ENCODE measurements around the gene PACS1. TPM values are rescaled to one million over a fixed set of nuclear protein-coding genes. Genes with fewer than 3 reads are reported as not detected.
"Not testable (repeated sequence)": the region's sequence is repeated elsewhere in the genome, so short reads cannot be mapped to it uniquely, and the experiment has no call there.

Gene PACS1
- total RNA-seq, 1 experiment from 2014 or later: 8.9 TPM

GRCh38 chr11:66275396-66275795, 205.3 kb downstream of the PACS1 start:
- DNase-seq (ENCODE audit: low spot score): no peak

DNA sequence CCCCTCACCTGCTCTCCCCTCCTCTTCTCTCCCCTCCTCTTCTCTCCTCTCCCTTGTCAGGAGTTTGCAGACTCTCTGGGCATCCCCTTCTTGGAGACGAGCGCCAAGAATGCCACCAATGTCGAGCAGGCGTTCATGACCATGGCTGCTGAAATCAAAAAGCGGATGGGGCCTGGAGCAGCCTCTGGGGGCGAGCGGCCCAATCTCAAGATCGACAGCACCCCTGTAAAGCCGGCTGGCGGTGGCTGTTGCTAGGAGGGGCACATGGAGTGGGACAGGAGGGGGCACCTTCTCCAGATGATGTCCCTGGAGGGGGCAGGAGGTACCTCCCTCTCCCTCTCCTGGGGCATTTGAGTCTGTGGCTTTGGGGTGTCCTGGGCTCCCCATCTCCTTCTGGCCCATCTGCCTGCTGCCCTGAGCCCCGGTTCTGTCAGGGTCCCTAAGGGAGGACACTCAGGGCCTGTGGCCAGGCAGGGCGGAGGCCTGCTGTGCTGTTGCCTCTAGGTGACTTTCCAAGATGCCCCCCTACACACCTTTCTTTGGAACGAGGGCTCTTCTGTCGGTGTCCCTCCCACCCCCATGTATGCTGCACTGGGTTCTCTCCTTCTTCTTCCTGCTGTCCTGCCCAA, 206.0 kb downstream of the PACS1 start:
- no peak for DNase-seq (ENCODE audit: low spot score)

DNA sequence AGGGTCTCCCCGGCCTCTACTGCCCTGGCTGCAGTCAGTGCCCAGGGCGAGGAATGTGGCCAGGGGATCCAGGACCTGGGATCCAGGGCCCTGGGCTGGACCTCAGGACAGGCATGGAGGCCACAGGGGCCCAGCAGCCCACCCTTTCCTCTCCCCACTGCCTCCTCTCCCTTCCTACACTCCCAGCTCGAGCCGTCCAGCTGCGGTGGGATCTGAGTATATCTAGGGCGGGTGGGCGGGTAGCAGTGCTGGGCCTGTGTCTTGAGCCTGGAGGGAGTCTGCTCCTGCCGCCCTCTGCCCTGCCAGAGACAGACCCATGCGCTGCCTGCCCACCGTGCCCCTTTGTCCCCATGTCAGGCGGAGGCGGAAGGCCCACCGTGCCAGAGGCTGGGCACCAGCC, 206.5 kb downstream of the PACS1 start:
- DNase-seq (ENCODE audit: low spot score): not testable (repeated sequence)

DNA sequence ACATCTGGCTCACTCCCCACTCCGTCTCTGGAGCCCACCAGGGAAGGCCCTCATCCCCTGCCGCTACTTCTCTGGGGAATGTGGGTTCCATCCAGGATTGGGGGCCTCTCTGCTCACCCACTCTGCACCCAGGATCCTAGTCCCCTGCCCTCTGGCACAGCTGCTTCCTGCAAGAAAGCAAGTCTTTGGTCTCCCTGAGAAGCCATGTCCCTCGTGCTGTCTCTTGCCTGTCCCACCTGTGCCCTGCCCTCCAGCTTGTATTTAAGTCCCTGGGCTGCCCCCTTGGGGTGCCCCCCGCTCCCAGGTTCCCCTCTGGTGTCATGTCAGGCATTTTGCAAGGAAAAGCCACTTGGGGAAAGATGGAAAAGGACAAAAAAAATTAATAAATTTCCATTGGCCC, 207.0 kb downstream of the PACS1 start:
- not testable (repeated sequence) for DNase-seq (ENCODE audit: low spot score)

GRCh38 chr11:66277471-66278362, 207.6 kb downstream of the PACS1 start, which contains the start of gene CNIH2:
Gene CNIH2 (plus strand): TSS chr11:66278175. CDS start chr11:66278457, 282 bp downstream.
- no peak for DNase-seq (ENCODE audit: low spot score)

- no peak for DNase-seq (ENCODE audit: low spot score)
Measured at GRCh38 chr11:66278363-66279091, 208.5 kb downstream of the PACS1 start.

DNA sequence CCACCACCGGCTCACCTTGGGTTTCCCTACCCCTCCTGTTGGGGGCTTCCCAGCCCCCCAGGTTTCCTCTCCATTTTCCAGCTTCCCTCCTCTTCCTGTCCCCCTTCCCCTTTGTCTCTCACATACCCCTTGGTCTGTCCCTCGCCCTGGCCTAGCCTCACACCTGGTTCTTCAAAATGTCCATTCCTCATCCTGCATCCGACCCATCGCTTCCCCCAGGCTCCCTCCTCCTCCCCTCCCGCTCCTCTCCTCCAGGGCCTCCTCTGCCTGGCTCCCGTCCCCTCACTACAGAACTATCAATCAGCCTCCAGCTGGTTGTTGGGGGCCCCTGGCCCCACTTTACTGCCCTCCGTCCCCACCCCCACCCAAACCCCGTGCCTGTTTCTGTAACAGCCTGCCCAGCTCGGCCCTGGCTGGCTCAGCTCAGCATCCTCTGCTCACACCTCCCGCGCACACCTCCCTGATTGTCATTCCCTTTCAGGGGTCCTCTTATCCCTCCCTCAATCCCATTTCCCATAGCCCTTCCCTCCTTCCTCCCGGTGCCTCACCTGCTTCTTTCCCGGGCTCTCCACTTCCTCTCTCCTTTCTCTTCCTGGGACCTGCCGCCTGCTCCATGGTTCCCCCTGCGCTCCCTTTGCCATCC, 209.1 kb downstream of the PACS1 start:
- no peak for DNase-seq (ENCODE audit: low spot score)

DNA sequence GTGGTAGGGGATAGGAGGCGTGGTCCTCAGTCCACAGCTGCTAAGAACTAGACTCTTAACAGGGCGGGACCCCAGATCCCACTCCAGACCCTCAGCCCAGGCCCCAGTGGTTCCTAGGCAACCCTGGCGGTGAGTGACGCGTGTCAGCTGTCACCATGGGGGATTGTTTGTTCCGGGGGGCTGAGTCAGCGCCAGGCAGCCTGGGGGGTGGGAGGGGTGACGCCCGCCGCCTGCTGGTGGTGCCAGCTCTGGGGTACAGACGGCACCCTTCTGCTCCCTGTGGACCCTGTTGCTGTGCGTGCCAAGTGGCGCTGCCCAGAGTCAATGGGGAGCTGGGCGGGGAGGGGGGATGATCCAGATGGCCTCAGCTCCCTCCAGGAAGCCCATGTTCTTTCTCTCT, 210.4 kb downstream of the PACS1 start:
- no peak for DNase-seq (ENCODE audit: low spot score)

DNA sequence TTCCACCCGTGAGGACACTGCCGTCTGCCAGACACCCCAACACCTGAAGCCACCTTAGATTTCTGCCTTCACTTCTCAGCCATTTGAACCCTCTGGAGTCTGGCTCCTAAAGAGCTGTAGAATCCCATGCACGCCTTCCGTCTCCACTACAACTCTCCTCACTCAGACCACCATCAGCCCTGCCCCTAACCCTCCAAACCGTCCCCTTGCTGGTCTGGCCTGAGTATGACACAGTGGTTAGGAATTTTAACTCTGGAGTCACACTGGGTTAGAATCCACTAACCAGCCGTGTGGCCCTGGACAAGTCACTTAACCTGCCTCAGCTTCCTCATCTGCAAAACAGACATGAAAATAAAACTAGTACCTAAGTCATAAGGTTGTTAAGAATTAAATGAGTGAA, 210.9 kb downstream of the PACS1 start:
- DNase-seq (ENCODE audit: low spot score): no peak

GRCh38 chr11:66281776-66282467, 211.8 kb downstream of the PACS1 start:
- no peak for DNase-seq (ENCODE audit: low spot score)

- peak; percentile 95 for DNase-seq (ENCODE audit: low spot score)
Measured at GRCh38 chr11:66282468-66283455, 212.7 kb downstream of the PACS1 start.

GRCh38 chr11:66283461-66284105, 213.5 kb downstream of the PACS1 start:
- DNase-seq (ENCODE audit: low spot score): no peak

GRCh38 chr11:66284526-66285078, 214.5 kb downstream of the PACS1 start:
- DNase-seq (ENCODE audit: low spot score): no peak

- no peak for DNase-seq (ENCODE audit: low spot score)
Measured at GRCh38 chr11:66285250-66285947, 215.3 kb downstream of the PACS1 start.

GRCh38 chr11:66286699-66287098, 216.6 kb downstream of the PACS1 start:
- no peak for DNase-seq (ENCODE audit: low spot score)

- DNase-seq (ENCODE audit: low spot score): no peak
Measured at GRCh38 chr11:66287211-66287888, 217.3 kb downstream of the PACS1 start.

DNA sequence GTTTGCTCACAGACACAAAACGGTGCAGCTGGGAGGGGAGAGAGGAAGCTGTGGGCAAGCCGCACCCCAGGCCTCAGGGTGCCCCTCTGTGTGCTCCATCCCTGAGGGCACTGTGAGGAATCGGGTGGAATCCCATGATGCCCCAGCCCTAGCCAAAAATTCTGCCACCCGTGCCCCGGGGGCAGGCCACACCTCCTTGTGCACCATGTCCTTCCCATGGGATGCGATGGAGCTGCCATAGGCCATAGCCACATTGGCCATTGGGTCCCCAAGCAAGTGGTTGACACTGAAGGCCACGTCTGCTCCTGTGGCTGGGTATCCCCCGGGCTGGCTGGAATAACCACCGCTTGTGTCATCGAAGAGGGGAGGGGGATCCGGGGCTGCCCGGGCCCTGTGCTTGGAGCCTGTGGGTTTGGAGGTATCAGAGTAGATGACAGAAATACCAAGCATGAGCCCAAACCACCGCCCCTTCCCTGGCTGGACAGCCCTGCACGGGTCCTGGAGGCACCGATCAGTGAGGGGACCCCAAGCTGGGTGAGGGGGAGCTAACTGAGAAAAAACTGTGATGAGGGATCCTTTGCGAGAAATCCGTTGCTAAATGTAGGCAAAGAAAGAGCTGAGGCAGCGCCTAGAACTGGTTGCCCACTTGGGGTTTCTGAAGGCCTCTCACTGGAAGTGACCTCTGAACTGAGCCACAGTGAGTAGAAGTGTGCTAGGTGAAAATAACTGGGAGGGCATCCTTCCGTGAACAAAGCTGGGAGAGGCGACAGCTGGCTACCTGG, 218.0 kb downstream of the PACS1 start:
- no peak for DNase-seq (ENCODE audit: low spot score)
